ENCODE results near the gene EFL1. TPM values are rescaled to one million over a fixed set of nuclear protein-coding genes. Genes with fewer than 3 reads are reported as not detected.

EFL1 gene
- total RNA-seq, 2 experiments from 2014 or later: 7.1 to 7.8 TPM

DNA sequence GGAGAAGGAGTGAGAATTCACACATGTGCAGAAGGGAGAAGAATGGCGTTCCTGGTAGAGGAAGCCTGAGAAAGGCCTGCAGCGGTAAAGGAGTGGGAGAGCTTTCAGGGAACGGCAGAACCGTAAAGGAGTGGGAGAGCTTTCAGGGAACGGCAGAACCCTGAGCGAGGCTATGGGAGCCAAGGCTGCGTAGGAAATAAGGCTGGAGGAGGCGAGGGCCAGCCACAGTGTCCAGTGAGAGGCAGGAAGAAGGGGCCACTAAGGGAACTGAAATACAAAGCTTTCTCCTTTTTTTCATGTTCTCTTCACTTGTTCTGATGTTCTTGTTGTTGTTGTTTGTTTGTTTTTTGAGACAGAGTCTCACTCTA, 45.2 kb upstream of the EFL1 start:
- Mint-ChIP-seq H3K9me3 (no peaks in the 10 kb centered on the region), H3K4me3 (no peak overlapping the region), H3K4me1 (ENCODE audit: low read depth) (peaks cover 10% of the 10 kb centered on the region), H3K36me3 (ENCODE audit: low read depth) (peaks cover 21% of the 10 kb centered on the region), H3K27ac (no peak overlapping the region), H3K27me3 (no peaks in the 10 kb centered on the region)
- no peak for DNase-seq
- TF ChIP-seq, protein P1, sequence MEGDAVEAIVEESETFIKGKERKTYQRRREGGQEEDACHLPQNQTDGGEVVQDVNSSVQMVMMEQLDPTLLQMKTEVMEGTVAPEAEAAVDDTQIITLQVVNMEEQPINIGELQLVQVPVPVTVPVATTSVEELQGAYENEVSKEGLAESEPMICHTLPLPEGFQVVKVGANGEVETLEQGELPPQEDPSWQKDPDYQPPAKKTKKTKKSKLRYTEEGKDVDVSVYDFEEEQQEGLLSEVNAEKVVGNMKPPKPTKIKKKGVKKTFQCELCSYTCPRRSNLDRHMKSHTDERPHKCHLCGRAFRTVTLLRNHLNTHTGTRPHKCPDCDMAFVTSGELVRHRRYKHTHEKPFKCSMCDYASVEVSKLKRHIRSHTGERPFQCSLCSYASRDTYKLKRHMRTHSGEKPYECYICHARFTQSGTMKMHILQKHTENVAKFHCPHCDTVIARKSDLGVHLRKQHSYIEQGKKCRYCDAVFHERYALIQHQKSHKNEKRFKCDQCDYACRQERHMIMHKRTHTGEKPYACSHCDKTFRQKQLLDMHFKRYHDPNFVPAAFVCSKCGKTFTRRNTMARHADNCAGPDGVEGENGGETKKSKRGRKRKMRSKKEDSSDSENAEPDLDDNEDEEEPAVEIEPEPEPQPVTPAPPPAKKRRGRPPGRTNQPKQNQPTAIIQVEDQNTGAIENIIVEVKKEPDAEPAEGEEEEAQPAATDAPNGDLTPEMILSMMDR (IDR thresholded peaks at IDR 0.05): no peak
- Histone ChIP-seq H3K27me3 (ENCODE audit: control insufficient read depth in 1 of 2, insufficient read depth in 2 of 2, low read length in 2 of 2) (no peaks in the 10 kb centered on the region), H3K4me1 (ENCODE audit: insufficient read depth, low read length) (peaks cover 10% of the 10 kb centered on the region), H3K27ac (ENCODE audit: low read depth in 1 of 2, low read length in 2 of 2) (no peak overlapping the region), H3K36me3 (ENCODE audit: insufficient read depth, low read length) (no peaks in the 10 kb centered on the region), H3K4me3 (ENCODE audit: low read length) (no peak overlapping the region), H3K9me3 (ENCODE audit: control insufficient read depth in 1 of 2, insufficient read depth in 1 of 2, low read length in 2 of 2) (no peaks in the 10 kb centered on the region)
- intact Hi-C loops (cut with DNase I, micrococcal nuclease): no loop called here
- POLR2A ChIA-PET: no interaction called here
- no peak for ATAC-seq (ENCODE audit: poor library complexity)
- CTCF ChIA-PET: no interaction called here

DNA sequence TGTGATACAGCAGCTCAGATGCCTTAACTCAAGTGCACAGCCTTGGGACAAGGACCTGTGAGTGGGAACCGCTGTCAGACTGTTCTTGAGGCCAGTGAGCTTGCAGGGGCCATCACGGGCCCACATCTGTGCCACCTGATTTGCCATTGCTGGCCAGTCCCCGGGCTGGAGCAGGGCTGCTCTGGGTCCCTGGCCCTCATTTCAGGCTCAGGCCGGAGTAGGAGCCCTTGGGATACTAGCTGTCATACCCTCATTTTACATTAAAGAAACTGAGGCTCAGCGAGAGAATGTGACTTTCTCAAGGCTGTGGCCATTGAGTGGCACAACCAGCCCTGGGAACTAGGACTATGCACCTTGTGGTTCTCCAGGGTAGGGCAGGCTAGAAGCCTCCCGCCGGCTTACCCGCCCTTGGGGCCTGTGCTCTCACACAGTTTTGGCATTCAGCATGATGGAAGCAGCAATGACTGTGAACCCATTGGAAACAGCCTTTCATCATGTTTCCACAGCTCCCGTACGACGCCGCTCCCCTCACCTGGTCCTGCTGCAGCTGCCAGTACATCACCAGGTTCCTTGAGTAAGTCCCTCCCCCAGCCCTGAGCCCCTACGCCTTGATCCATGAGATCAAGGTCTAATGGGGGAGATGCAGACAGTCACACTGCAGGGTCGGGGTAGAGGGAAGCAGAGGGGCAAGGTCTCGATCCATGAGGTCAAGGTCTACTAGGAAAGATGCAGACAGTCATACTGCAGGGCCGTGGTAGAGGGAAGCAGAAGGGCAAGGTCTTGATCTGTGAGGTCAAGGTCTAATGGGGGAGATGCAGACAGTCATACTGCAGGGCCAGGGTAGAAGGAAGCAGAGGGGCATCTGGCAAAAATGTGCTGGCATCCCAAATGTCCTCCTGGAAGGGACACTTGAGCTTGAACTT, 44.5 kb upstream of the EFL1 start:
- POLR2A ChIA-PET: no interaction called here
- DNase-seq: no peak
- Mint-ChIP-seq H3K4me3 (no peak overlapping the region), H3K27ac (no peak overlapping the region), H3K36me3 (ENCODE audit: low read depth) (peaks cover 21% of the 10 kb centered on the region), H3K4me1 (ENCODE audit: low read depth) (peaks cover 10% of the 10 kb centered on the region), H3K9me3 (no peaks in the 10 kb centered on the region), H3K27me3 (no peaks in the 10 kb centered on the region)
- no peak overlapping the region for H3K4me3 ChIP-seq (ENCODE audit: low read length)
- CTCF ChIA-PET: no interaction called here
- no peaks in the 10 kb centered on the region for H3K9me3 ChIP-seq (ENCODE audit: control insufficient read depth in 1 of 2, insufficient read depth in 1 of 2, low read length in 2 of 2)
- no peak overlapping the region for H3K27ac ChIP-seq (ENCODE audit: low read depth in 1 of 2, low read length in 2 of 2)
- H3K36me3 ChIP-seq (ENCODE audit: insufficient read depth, low read length): no peaks in the 10 kb centered on the region
- no peaks in the 10 kb centered on the region for H3K27me3 ChIP-seq (ENCODE audit: control insufficient read depth in 1 of 2, insufficient read depth in 2 of 2, low read length in 2 of 2)
- no peak for ATAC-seq (ENCODE audit: poor library complexity)
- TF ChIP-seq, protein P1 (IDR thresholded peaks at IDR 0.05): no peak
- intact Hi-C loops (cut with DNase I, micrococcal nuclease): no loop called here
- H3K4me1 ChIP-seq (ENCODE audit: insufficient read depth, low read length): peaks cover 10% of the 10 kb centered on the region

DNA sequence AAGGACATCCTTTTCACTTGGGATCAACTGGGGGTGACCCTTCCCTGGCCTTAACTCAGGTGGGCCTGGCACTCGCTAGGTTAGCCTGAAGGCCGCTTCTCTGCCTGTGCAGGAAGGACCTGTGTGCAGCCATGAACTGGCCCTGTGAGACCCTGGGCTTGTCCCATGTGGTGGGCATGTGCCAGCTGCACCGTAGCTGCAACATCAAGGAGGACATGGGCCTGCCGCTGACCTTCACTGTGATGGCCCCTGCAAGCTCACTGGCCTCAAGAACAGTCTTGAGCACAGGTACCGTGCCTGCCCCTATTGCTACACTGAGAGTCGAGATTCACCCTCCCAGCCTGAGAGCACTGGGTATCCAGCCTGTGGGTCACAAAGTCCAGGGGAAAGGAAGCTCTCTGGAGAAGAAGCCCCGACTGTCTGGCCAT, 43.1 kb upstream of the EFL1 start:
- peaks cover 10% of the 10 kb centered on the region for H3K4me1 ChIP-seq (ENCODE audit: insufficient read depth, low read length)
- TF ChIP-seq, protein P1 (IDR thresholded peaks at IDR 0.05): no peak
- H3K27me3 ChIP-seq (ENCODE audit: control insufficient read depth in 1 of 2, insufficient read depth in 2 of 2, low read length in 2 of 2): no peaks in the 10 kb centered on the region
- H3K27me3 Mint-ChIP-seq: no peaks in the 10 kb centered on the region
- H3K9me3 ChIP-seq (ENCODE audit: control insufficient read depth in 1 of 2, insufficient read depth in 1 of 2, low read length in 2 of 2): no peaks in the 10 kb centered on the region
- peaks cover 17% of the 10 kb centered on the region for H3K4me1 Mint-ChIP-seq (ENCODE audit: low read depth)
- H3K27ac Mint-ChIP-seq: no peak overlapping the region
- no peaks in the 10 kb centered on the region for H3K36me3 ChIP-seq (ENCODE audit: insufficient read depth, low read length)
- no peak overlapping the region for H3K4me3 ChIP-seq (ENCODE audit: low read length)
- no peak overlapping the region for H3K27ac ChIP-seq (ENCODE audit: low read depth in 1 of 2, low read length in 2 of 2)
- DNase-seq (no peak), ATAC-seq (ENCODE audit: poor library complexity) (no peak)
- no peaks in the 10 kb centered on the region for H3K9me3 Mint-ChIP-seq
- H3K36me3 Mint-ChIP-seq (ENCODE audit: low read depth): peaks cover 11% of the 10 kb centered on the region
- CTCF ChIA-PET: no interaction called here
- intact Hi-C loops (cut with DNase I, micrococcal nuclease): no loop called here
- H3K4me3 Mint-ChIP-seq: no peak overlapping the region
- POLR2A ChIA-PET: no interaction called here
